Activated T-cell treated with anti-CD3 and anti-CD28 coated beads, Interleukin-2, amount 50 U/mL, for 1 hour (primary cell): ENCODE results near the gene SLC19A1.

Source experiments
- DNase-seq: peaks from one replicate; pipeline ENCODE4 v3.0.0-alpha.2; 2020

SLC19A1 gene

GRCh38 chr21:45558044-45558721 is 15.9 kb upstream of the SLC19A1 start:
- DNase-seq: peak; percentile 16

GRCh38 chr21:45557616-45558043 is 15.4 kb upstream of the SLC19A1 start:
- DNase-seq: peak; percentile 19

- no peak for DNase-seq
These were observed 14.7 kb upstream of the SLC19A1 start for GRCh38 chr21:45556645-45557615.

- DNase-seq: no peak
These were observed 14.0 kb upstream of the SLC19A1 start for GRCh38 chr21:45556302-45556644.

- peak; percentile 69 for DNase-seq
These were observed 13.5 kb upstream of the SLC19A1 start for GRCh38 chr21:45555557-45556301.

- no peak for DNase-seq
These were observed 13.0 kb upstream of the SLC19A1 start for GRCh38 chr21:45555251-45555556.

DNA sequence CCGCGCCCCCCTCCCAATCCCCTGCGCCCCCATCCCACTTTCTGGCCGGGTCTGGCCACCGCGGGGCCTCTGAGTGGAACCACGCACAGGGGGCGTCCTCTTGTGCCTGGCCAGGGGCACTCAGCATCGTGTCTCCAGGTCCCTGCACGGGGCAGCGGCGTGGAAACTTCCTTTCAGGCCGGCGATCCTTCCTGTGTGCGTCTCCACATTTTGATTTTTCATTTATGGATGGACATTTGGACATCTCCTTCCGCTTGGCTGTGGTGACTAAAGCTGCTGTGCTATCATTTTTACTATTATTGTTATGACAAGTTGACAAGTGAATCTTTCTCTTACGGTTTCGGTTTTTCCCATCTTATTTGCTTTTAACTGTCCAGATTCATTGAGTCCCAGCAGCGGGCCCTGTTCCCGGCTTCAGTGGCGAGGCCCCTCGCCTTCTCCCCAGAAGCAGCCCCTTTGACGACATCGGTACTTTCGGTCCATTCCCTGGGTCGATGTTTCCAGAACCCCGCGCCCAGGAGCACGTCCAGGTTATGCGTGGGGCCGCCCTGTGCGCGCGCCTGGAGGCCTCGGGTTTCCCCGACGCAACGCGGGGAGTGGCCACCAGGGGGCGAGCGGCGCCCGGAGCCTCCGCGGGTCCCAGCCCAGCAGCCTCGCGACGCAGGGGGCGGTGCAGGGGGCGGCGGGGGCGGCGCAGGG is 12.4 kb upstream of the SLC19A1 start:
- DNase-seq: peak; percentile 98

GRCh38 chr21:45552696-45553391 is 10.6 kb upstream of the SLC19A1 start:
- DNase-seq: no peak

- no peak for DNase-seq
These were observed 9.8 kb upstream of the SLC19A1 start for GRCh38 chr21:45551783-45552695.

DNA sequence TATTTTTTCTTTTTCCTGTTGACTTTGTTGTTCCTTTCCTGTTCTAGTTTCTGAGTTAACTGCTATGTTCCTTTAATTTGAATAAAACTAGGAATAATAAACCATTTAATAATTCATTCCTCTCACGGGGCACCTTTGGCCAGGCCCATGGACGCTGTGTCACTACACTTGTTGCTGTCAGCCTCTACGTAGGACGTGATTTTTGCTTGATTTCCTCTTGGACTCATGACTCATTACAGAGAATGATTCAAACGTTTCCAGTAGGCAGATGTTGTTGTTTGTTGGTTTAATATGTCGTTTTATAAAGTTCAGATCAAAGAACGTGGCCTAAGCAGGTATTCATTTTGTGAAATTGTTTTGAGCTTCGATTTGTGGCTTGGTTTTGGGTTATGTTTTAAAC is 9.1 kb upstream of the SLC19A1 start:
- DNase-seq: peak; percentile 38

DNA sequence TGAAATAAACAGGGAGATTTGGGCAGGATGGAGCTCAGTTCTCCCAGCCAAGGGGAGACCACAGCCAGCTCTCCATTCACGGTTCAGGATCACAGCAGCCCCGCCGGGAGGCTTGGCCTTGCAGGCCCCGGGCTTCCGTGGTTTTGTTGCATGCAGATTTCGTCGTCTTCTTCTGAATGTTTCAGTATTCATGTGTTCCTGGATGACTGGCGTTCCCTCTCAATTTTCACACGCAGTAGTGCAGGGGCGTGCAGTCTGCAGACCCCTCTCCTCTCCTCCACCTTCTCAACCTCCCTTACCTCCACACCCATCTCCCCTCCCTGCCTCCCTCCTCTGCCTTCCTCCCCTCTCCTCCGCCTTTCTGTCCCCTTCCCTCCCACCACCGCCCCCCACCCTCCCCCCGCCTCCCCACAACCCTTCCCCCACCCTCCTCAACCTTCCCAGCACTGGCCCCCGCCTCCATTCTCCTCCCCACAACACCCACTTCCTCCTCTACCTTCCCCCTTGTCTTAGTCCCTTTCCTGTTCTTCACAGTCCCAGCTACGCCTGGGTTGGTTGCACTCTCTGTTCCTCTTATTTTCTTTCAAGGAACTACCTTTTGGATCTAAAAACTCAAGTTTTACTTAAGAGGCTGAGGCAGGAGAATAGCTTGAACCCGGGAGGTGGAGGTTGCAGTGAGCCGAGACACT is 8.4 kb upstream of the SLC19A1 start:
- peak; percentile 40 for DNase-seq

DNA sequence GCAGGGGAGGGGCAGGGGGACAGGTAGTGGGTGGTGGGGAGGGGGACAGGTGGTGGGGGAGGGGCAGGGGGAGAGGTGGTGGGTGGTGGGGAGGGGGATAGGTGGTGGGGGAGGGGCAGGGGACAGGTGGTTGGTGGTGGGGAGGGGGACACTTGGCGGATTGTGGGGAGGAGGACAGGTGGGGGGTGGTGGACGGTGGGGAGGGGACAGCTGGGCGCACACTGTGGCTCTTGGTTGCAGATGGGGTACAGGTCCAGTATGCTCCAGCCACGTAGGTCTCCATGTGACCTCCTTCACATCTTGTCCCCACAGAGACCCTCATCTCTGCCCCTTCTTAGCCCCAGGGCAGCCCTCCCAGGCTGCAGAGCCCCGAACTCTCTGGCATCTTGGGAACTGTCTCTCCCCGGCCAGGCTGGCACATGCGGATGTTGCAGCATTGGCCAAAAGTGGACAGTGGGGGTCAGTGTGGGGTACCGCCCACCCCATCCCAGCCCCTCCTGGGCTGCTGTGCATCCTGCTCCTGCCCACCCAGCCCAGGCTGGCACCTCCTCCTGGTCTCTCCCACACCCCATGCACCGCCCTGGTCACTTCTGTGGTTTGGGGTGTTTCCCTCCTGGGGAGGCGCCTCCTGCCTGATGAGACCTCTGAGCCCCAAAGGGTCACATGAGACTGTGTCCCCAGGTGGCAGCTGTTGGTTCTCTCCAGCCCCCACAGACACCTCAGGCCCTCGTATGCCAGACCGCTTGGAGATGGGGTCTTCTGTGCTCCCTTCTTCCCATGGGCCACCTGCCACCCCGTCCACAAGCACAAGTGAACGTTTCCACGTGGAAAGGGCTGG is 7.6 kb upstream of the SLC19A1 start:
- DNase-seq: no peak

DNA sequence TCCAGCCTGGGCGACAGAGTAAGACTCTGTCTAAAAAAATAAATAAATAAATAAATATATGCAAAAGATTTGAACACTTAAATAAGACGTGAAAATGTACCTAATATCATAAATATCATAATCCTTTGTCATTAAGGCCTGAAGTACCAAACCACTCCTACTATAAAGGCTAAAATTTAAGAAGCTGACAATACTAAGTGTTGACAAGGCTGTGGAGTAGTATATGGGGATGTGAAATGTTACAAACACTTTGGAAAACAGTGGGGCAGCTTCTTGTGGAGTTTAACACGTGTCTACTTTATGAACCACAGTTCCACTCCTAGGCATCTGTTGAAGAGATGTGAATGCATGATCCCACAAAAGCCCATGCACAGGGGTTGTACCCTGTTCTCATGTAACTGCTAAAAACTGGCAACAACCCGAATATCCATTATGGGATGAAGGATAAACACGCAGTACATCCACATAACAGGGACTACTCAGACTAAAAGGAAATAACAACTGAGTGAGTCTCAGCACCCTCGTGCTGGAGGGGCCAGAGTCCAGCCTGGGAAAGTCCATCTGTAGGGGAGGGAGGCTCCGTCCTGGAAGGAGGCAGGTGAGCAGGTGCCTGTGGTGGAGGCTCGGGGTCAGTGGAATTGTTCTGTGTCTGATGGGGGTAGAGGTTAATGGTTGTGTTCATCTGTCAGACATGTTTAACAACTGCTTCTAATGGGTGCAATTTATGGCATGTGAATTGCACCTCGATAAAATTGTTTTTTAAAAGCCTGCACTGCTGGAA is 6.7 kb upstream of the SLC19A1 start:
- no peak for DNase-seq

DNA sequence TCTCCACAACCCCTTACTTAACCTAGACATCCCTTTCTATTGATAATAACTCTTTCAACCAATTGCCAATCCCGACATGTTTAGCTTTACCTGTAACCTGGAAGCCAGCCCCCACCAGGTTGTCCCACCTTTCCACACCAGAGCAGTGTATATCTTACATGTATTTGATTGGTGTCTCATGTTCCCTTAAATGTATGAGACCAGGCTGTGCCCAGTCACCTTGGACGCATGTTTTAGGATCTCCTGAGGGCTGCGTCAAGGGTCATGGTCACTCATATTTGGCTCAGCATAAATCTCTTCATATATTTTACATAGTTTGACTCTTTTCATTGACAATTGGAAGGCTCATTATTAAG is 5.3 kb upstream of the SLC19A1 start:
- DNase-seq: no peak

GRCh38 chr21:45546636-45547544 is 4.7 kb upstream of the SLC19A1 start:
- no peak for DNase-seq

GRCh38 chr21:45545691-45546531 is 3.7 kb upstream of the SLC19A1 start:
- DNase-seq: peak; percentile 14

DNA sequence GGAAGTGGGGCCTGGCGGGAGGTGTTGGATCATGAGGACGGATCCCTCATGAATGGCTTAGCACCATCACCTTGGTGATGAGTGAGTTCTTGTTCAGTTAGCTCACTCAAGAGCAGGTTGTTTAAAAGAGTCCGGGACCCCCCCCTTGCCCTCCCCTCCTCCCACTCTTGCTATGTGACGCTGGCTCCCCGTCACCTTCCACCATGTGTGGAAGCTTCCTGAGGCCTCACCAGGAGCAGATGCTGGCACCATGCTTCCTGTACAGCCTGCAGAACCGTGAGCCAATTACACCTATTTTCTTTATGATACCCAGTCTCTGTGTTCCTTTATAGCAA is 3.0 kb upstream of the SLC19A1 start:
- no peak for DNase-seq
